ENCODE results near the gene ARHGEF12.

ARHGEF12 gene

GRCh38 chr11:120342226-120342625, 6.0 kb downstream of the ARHGEF12 start:
- no peak for DNase-seq

- DNase-seq: no peak
Observed at GRCh38 chr11:120342678-120343077, 6.5 kb downstream of the ARHGEF12 start.

- no peak for DNase-seq
Observed at GRCh38 chr11:120343429-120343828, 7.2 kb downstream of the ARHGEF12 start.

GRCh38 chr11:120344302-120345004, 8.2 kb downstream of the ARHGEF12 start:
- DNase-seq: no peak

GRCh38 chr11:120346233-120346632, 10.0 kb downstream of the ARHGEF12 start:
- DNase-seq: no peak

GRCh38 chr11:120350637-120351036, 14.4 kb downstream of the ARHGEF12 start:
- DNase-seq: no peak

GRCh38 chr11:120352405-120352804, 16.2 kb downstream of the ARHGEF12 start:
- DNase-seq: no peak

- DNase-seq: no peak
Observed at GRCh38 chr11:120354068-120354467, 17.9 kb downstream of the ARHGEF12 start.

- no peak for DNase-seq
Observed at GRCh38 chr11:120354779-120355178, 18.6 kb downstream of the ARHGEF12 start.

GRCh38 chr11:120357620-120358019, 21.4 kb downstream of the ARHGEF12 start:
- no peak for DNase-seq

- no peak for DNase-seq
Observed at GRCh38 chr11:120358729-120359128, 22.5 kb downstream of the ARHGEF12 start.

- DNase-seq: no peak
Observed at GRCh38 chr11:120363436-120363835, 27.2 kb downstream of the ARHGEF12 start.

- DNase-seq: no peak
Observed at GRCh38 chr11:120365512-120365911, 29.3 kb downstream of the ARHGEF12 start.

GRCh38 chr11:120372296-120372695, 36.1 kb downstream of the ARHGEF12 start:
- DNase-seq: no peak

GRCh38 chr11:120375076-120375475, 38.9 kb downstream of the ARHGEF12 start:
- no peak for DNase-seq

GRCh38 chr11:120376547-120377182, 40.5 kb downstream of the ARHGEF12 start:
- DNase-seq: no peak

GRCh38 chr11:120378474-120378873, 42.3 kb downstream of the ARHGEF12 start:
- no peak for DNase-seq

- DNase-seq: no peak
Observed at GRCh38 chr11:120381401-120381800, 45.2 kb downstream of the ARHGEF12 start.

GRCh38 chr11:120383518-120384155, 47.4 kb downstream of the ARHGEF12 start:
- no peak for DNase-seq

- no peak for DNase-seq
Observed at GRCh38 chr11:120384476-120384875, 48.3 kb downstream of the ARHGEF12 start.

- no peak for DNase-seq
Observed at GRCh38 chr11:120385110-120385509, 48.9 kb downstream of the ARHGEF12 start.

GRCh38 chr11:120385655-120386054, 49.4 kb downstream of the ARHGEF12 start:
- no peak for DNase-seq

- no peak for DNase-seq
Observed at GRCh38 chr11:120386318-120386717, 50.1 kb downstream of the ARHGEF12 start.

GRCh38 chr11:120386774-120387371, 50.7 kb downstream of the ARHGEF12 start:
- DNase-seq: no peak
